Smooth muscle cell of the brain vasculature (primary cell): ENCODE data around the gene COQ2.
A peak's percentile ranks its signal among the peaks of the same experiment; 100 is the strongest.
"Not testable (repeated sequence)": the region's sequence is repeated elsewhere in the genome, so short reads cannot be mapped to it uniquely, and the experiment has no call there.

Experiments
- DNase-seq: peaks from one replicate; pipeline ENCODE4 v3.0.0-alpha.2; 2012; ENCODE audit warnings: low read depth, low spot score

The COQ2 gene

GRCh38 chr4:83284193-83285054 lies at the start of gene COQ2:
COQ2 (minus strand) TSS chr4:83284798; CDS start chr4:83284764, 34 bp downstream.
- DNase-seq, result peak; percentile 86

- no peak for DNase-seq
Measured at GRCh38 chr4:83331956-83332355, 47.4 kb upstream of the COQ2 start.

- no peak for DNase-seq
Measured at GRCh38 chr4:83329521-83330110, 45.0 kb upstream of the COQ2 start.

GRCh38 chr4:83328521-83329187 lies 44.1 kb upstream of the COQ2 start:
- DNase-seq, result no peak

GRCh38 chr4:83326546-83326945 lies 41.9 kb upstream of the COQ2 start:
- DNase-seq, result no peak

GRCh38 chr4:83325306-83325705 lies 40.7 kb upstream of the COQ2 start:
- not testable (repeated sequence) for DNase-seq

GRCh38 chr4:83323136-83323535 lies 38.5 kb upstream of the COQ2 start:
- DNase-seq, result no peak

- DNase-seq, result no peak
Measured at GRCh38 chr4:83320548-83320947, 36.0 kb upstream of the COQ2 start.

GRCh38 chr4:83318666-83319065 lies 34.1 kb upstream of the COQ2 start:
- no peak for DNase-seq

GRCh38 chr4:83317671-83318070 lies 33.1 kb upstream of the COQ2 start:
- DNase-seq, result no peak

GRCh38 chr4:83316459-83317165 lies 32.0 kb upstream of the COQ2 start:
- no peak for DNase-seq

GRCh38 chr4:83315341-83315870 lies 30.8 kb upstream of the COQ2 start:
- no peak for DNase-seq

- DNase-seq, result no peak
Measured at GRCh38 chr4:83308672-83309071, 24.1 kb upstream of the COQ2 start.

- no peak for DNase-seq
Measured at GRCh38 chr4:83307920-83308319, 23.3 kb upstream of the COQ2 start.

- DNase-seq, result no peak
Measured at GRCh38 chr4:83305187-83305586, 20.6 kb upstream of the COQ2 start.

GRCh38 chr4:83297548-83298260 lies 13.1 kb upstream of the COQ2 start:
- DNase-seq, result no peak

GRCh38 chr4:83293305-83294046 lies 8.9 kb upstream of the COQ2 start:
- no peak for DNase-seq

GRCh38 chr4:83290059-83290774 lies 5.6 kb upstream of the COQ2 start:
- not testable (repeated sequence) for DNase-seq

- not testable (repeated sequence) for DNase-seq
Measured at GRCh38 chr4:83288381-83288780, 3.8 kb upstream of the COQ2 start.

- no peak for DNase-seq
Measured at GRCh38 chr4:83285055-83285407, 433 bp upstream of the COQ2 start.
